Sigmoid colon (tissue), 4 donors: Measurements from ENCODE around the gene SSR1.

Experiments
- EP300 ChIP-seq, 4 donors: sonication (generic); formaldehyde crosslinking; IDR thresholded peaks; one replicate each; pipeline ENCODE4 v1.6.1; 2017; ENCODE audit warnings: antibody characterized with exemption in 4 of 4
- TF ChIP-seq, protein P1 (sequence below), 4 experiments: fragments of 450-650 bp in 3 of 4; fragments of 200-600 bp in 1 of 4; IDR thresholded peaks; one replicate each; pipeline ENCODE4 v1.5.1; 2016 to 2019; ENCODE audit warnings: antibody characterized with exemption in 4 of 4, mild to moderate bottlenecking in 3 of 4, moderate library complexity in 2 of 4

DNA sequence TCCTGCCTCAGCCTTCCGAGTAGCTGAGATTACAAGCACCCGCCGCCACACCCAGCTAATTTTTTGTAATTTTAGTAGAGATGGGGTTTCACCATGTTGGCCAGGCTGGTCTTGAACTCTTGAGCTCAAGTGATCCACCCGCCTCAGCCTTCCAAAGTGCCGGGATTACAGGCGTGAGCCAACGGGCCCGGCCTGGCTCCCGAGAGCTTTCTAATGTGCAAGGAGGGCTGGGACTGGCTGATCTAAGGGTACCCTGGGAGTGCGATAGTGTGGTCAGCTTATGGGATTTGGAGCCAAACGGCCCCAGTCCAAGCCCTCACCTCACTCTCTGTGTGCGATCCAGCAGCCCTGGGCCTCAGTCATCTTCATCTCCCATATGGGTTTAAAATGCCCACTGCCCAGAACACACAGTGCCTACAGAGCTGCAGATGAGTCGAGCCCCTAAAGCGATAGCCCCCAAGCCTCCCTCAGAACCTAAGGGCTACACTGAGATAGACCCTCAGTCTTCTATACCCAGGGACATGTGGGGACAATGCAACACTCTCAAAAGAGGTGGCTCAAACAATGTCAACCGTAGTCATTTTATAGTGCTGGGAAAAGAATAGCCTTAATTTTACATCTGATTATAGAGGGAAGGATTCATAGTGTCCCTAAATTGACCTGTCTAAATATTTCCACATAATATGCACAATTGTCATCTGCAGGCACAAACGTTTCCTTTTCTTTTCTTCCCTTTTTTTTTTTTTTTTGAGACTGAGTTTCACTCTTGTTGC is 50.1 kb downstream of the SSR1 start:
- TF ChIP-seq, protein P1, sequence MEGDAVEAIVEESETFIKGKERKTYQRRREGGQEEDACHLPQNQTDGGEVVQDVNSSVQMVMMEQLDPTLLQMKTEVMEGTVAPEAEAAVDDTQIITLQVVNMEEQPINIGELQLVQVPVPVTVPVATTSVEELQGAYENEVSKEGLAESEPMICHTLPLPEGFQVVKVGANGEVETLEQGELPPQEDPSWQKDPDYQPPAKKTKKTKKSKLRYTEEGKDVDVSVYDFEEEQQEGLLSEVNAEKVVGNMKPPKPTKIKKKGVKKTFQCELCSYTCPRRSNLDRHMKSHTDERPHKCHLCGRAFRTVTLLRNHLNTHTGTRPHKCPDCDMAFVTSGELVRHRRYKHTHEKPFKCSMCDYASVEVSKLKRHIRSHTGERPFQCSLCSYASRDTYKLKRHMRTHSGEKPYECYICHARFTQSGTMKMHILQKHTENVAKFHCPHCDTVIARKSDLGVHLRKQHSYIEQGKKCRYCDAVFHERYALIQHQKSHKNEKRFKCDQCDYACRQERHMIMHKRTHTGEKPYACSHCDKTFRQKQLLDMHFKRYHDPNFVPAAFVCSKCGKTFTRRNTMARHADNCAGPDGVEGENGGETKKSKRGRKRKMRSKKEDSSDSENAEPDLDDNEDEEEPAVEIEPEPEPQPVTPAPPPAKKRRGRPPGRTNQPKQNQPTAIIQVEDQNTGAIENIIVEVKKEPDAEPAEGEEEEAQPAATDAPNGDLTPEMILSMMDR (IDR thresholded peaks at IDR 0.05): no peak
- no peak for TF ChIP-seq EP300 (IDR thresholded peaks at IDR 0.05)
